Left hindlimb (tissue), 1 donor: ENCODE results near the gene COL16A1.

Experiments
- DNase-seq: peaks from one replicate; pipeline ENCODE4 v3.0.0-alpha.2; 2018

The COL16A1 gene

GRCh38 chr1:31705080-31705866 is 1.5 kb upstream of the COL16A1 start:
- peak; percentile 90 for DNase-seq

GRCh38 chr1:31704271-31705079 is 658 bp upstream of the COL16A1 start:
- peak; percentile 96 for DNase-seq

GRCh38 chr1:31702836-31703404 is 897 bp downstream of the COL16A1 start:
- DNase-seq: no peak

GRCh38 chr1:31701091-31701736 is 2.6 kb downstream of the COL16A1 start:
- peak; percentile 91 for DNase-seq

GRCh38 chr1:31700468-31701090 is 3.2 kb downstream of the COL16A1 start:
- no peak for DNase-seq

- no peak for DNase-seq
Observed at GRCh38 chr1:31699341-31699891, 4.4 kb downstream of the COL16A1 start.

GRCh38 chr1:31697369-31697984 is 6.3 kb downstream of the COL16A1 start:
- DNase-seq: no peak

- peak; percentile 79 for DNase-seq
Observed at GRCh38 chr1:31696242-31696641, 7.6 kb downstream of the COL16A1 start.

- no peak for DNase-seq
Observed at GRCh38 chr1:31695327-31695726, 8.5 kb downstream of the COL16A1 start.

GRCh38 chr1:31694964-31695313 is 8.9 kb downstream of the COL16A1 start:
- DNase-seq: peak; percentile 64

GRCh38 chr1:31694069-31694963 is 9.5 kb downstream of the COL16A1 start:
- no peak for DNase-seq

- DNase-seq: no peak
Observed at GRCh38 chr1:31693231-31693630, 10.6 kb downstream of the COL16A1 start.

GRCh38 chr1:31691951-31692350 is 11.9 kb downstream of the COL16A1 start:
- DNase-seq: no peak

- no peak for DNase-seq
Observed at GRCh38 chr1:31691446-31691845, 12.4 kb downstream of the COL16A1 start.

GRCh38 chr1:31690921-31691320 is 12.9 kb downstream of the COL16A1 start:
- no peak for DNase-seq

GRCh38 chr1:31689854-31690253 is 14.0 kb downstream of the COL16A1 start:
- DNase-seq: no peak

- no peak for DNase-seq
Observed at GRCh38 chr1:31689379-31689778, 14.4 kb downstream of the COL16A1 start.

GRCh38 chr1:31688233-31688918 is 15.4 kb downstream of the COL16A1 start:
- DNase-seq: no peak

GRCh38 chr1:31687601-31688000 is 16.2 kb downstream of the COL16A1 start:
- DNase-seq: no peak

- no peak for DNase-seq
Observed at GRCh38 chr1:31685795-31686194, 18.0 kb downstream of the COL16A1 start.
